Heart right ventricle (tissue), 16 donors: ENCODE results near the gene ZAP70. TPM values are rescaled to one million over a fixed set of nuclear protein-coding genes. Genes with fewer than 3 reads are reported as not detected.

Experiments used
- ATAC-seq, 8 donors: fragments of 200-7000 bp; cut with Tn5 transposase; one replicate each; pipeline ENCODE4 v1.9.1; 2020; ENCODE audit warnings: mild to moderate bottlenecking in 8 of 8, moderate library complexity in 8 of 8, moderate number of reproducible peaks in 1 of 8
- DNase-seq, 2 donors: peaks; one replicate each; pipeline ENCODE4 v3.0.0-alpha.2; 2020
- H3K27ac ChIP-seq, 10 donors: fragments of 200-600 bp; sonication (generic) in 2 of 10; one replicate each; pipeline versions ENCODE4 v1.5.0 to v1.8.0; 2020 to 2022; ENCODE audit warnings: mild to moderate bottlenecking in 3 of 10
- H3K27me3 ChIP-seq, 7 donors: fragments of 200-600 bp; one replicate each; pipeline ENCODE4 v1.8.0; 2021 to 2022; ENCODE audit warnings: mild to moderate bottlenecking in 2 of 7
- H3K36me3 ChIP-seq, 9 donors: fragments of 200-600 bp; sonication (generic) in 1 of 9; one replicate each; pipeline versions ENCODE4 v1.5.0 to v1.8.0; 2020 to 2022; ENCODE audit warnings: mild to moderate bottlenecking in 2 of 9
- H3K4me1 ChIP-seq, 9 donors: fragments of 200-600 bp; sonication (generic) in 1 of 9; one replicate each; pipeline versions ENCODE4 v1.5.0 to v1.8.0; 2020 to 2022; ENCODE audit warnings: mild to moderate bottlenecking in 4 of 9
- H3K4me3 ChIP-seq, 10 donors: fragments of 200-600 bp; sonication (generic) in 2 of 10; one replicate each; pipeline versions ENCODE4 v1.5.0 to v1.8.0; 2020 to 2022; ENCODE audit warnings: mild to moderate bottlenecking in 7 of 10, moderate library complexity in 2 of 10
- H3K9me3 ChIP-seq, 11 donors: fragments of 200-600 bp in 10 of 11; sonication (generic) in 2 of 11; one replicate each; pipeline versions ENCODE4 v1.5.0 to v1.8.0; 2013 to 2022; ENCODE audit warnings: mild to moderate bottlenecking in 2 of 11, control low read depth in 1 of 11, moderate library complexity in 1 of 11
- WGBS, 2 donors: extraction: QIAGEN DNeasy Blood & Tissue Kit; methylation state at CpG; one replicate each; pipeline ENCODE4 v1.1.7; 2013; ENCODE audit warnings: inconsistent platforms in 1 of 2; 5-methylcytosine and 5-hydroxymethylcytosine counted together
- intact Hi-C, 10 donors: fragments of 100-400 bp; cut with DNase I; formaldehyde crosslinking; loops; one replicate each; pipeline versions ENCODE4 v1.11.1 to v1.14.2; 2022
- polyA plus RNA-seq, 2 donors: library from polyadenylated mRNA; stranded (reverse); fragments of 200-250 nt; gene quantifications; one replicate each; pipeline ENCODE4 v1.2.3, GENCODE V29; 2013
- total RNA-seq, 10 donors: library from RNA; stranded (reverse); fragmentation: NEBNext Ultra II Directional in 3 of 10; extraction: Animal tissue kit (Norgen Biotek cat#: 25700) in 3 of 10; gene quantifications; one replicate each; pipeline versions ENCODE4 v1.2.1 to v1.2.4, GENCODE V29; 2021 to 2023
- TF ChIP-seq, protein P1 (sequence below), 9 donors: fragments of 200-600 bp; sonication (generic) in 2 of 9; IDR thresholded peaks; one replicate each; pipeline versions ENCODE4 v1.5.0 to v1.8.0; 2021 to 2022; ENCODE audit warnings: antibody characterized with exemption in 9 of 9, mild to moderate bottlenecking in 5 of 9, moderate library complexity in 1 of 9
- donor health status: Arrhythmogenic right ventricular cardiomyopathy.
- donor health status: ischemic (EF 13 %, LVEDD 7.1; RV severe dilation, severe dysfunction).
- donor health status: healthy with polysubstance abuse.
- donor health status: DM: no; HTN: yes; CAD: no.
- donor health status: DM: no; HTN: no; CAD: no.
- donor health status: ischemic (EF 25% LVEDD 6.9; RV normal size, moderate dysfunction).
- donor health status: ischemic (EF 25% LVEDD 5.7; RV mildly dilated, moderate dysfunction).
- donor health status: healthy.
- donor health status: DM: yes; HTN: yes; CAD: no.
- donor health status: Ischemic cardiomyopathy.
- donor health status: ischemic (EF 35%, LVEDD 5.7; RV mildly dilated, moderate dysfunction).
- donor health status: nonischemic (EF 11% LVEDD 7.7; RV severe dilation, severe dysfunction).
- donor health status: DM: yes; HTN: yes; CAD: no.
- donor health status: PGD.
- donor health status: ischemic (EF 29% LVEDD 5.4; RV normal size, mild dysfunction).
- donor health status: nonischemic (EF 23%, LVEDD 6.1; RV moderate dilation, normal function).

ZAP70 gene
- total and polyA plus RNA-seq, 12 donors = 0.42 to 8.7 (median 0.67) TPM

DNA sequence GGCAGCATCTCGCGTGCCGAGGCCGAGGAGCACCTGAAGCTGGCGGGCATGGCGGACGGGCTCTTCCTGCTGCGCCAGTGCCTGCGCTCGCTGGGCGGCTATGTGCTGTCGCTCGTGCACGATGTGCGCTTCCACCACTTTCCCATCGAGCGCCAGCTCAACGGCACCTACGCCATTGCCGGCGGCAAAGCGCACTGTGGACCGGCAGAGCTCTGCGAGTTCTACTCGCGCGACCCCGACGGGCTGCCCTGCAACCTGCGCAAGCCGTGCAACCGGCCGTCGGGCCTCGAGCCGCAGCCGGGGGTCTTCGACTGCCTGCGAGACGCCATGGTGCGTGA, 10.7 kb downstream of the ZAP70 start:
- WGBS, 2 donors = 54 to 67% methylated on average over 41 of the region's 41 CpGs

GRCh38 chr2:97724501-97724900, 11.1 kb downstream of the ZAP70 start:
- ATAC-seq = no peak

More for the DNA sequence above, 10.7 kb downstream of the ZAP70 start:
- Histone ChIP-seq H3K27me3 (no peaks in the 10 kb centered on the region), H3K9me3 (peaks cover 0 to 7% (median 0%) of the 10 kb centered on the region in 11 donors), H3K4me1 (peaks cover 12 to 41% (median 31%) of the 10 kb centered on the region in 9 donors), H3K36me3 (no peaks in the 10 kb centered on the region), H3K27ac (no peak overlapping the region), H3K4me3 (no peak overlapping the region)
- ATAC-seq = no peak
- intact Hi-C loops = no loop called here
- no peak for DNase-seq
- TF ChIP-seq, protein P1, sequence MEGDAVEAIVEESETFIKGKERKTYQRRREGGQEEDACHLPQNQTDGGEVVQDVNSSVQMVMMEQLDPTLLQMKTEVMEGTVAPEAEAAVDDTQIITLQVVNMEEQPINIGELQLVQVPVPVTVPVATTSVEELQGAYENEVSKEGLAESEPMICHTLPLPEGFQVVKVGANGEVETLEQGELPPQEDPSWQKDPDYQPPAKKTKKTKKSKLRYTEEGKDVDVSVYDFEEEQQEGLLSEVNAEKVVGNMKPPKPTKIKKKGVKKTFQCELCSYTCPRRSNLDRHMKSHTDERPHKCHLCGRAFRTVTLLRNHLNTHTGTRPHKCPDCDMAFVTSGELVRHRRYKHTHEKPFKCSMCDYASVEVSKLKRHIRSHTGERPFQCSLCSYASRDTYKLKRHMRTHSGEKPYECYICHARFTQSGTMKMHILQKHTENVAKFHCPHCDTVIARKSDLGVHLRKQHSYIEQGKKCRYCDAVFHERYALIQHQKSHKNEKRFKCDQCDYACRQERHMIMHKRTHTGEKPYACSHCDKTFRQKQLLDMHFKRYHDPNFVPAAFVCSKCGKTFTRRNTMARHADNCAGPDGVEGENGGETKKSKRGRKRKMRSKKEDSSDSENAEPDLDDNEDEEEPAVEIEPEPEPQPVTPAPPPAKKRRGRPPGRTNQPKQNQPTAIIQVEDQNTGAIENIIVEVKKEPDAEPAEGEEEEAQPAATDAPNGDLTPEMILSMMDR (IDR thresholded peaks at IDR 0.05) = no peak

GRCh38 chr2:97724946-97725688, 11.7 kb downstream of the ZAP70 start:
- Histone ChIP-seq H3K9me3 (peaks cover 0 to 14% (median 4%) of the 10 kb centered on the region in 11 donors), H3K27ac (peak overlapping the region in 8 of 10 donors; percentile 5 to 85 (median 68)), H3K27me3 (no peaks in the 10 kb centered on the region), H3K4me1 (peaks cover 12 to 41% (median 31%) of the 10 kb centered on the region in 9 donors), H3K36me3 (peaks cover 0 to under 1% (median 0%) of the 10 kb centered on the region in 9 donors), H3K4me3 (no peak overlapping the region)
- no peak for ATAC-seq
- no peak for DNase-seq
- TF ChIP-seq, protein P1 (IDR thresholded peaks at IDR 0.05) = no peak
- intact Hi-C loops = no loop called here
- 94 to 96% methylated on average over 31 of the region's 31 CpGs for WGBS, 2 donors

More at GRCh38 chr2:97724501-97724900, 11.1 kb downstream of the ZAP70 start:
- Histone ChIP-seq H3K27ac (no peak overlapping the region), H3K9me3 (peaks cover 0 to 8% (median 0%) of the 10 kb centered on the region in 11 donors), H3K4me1 (peaks cover 12 to 41% (median 31%) of the 10 kb centered on the region in 9 donors), H3K4me3 (no peak overlapping the region), H3K36me3 (no peaks in the 10 kb centered on the region), H3K27me3 (no peaks in the 10 kb centered on the region)
- intact Hi-C loops = no loop called here
- WGBS, 2 donors = 81 to 84% methylated on average over 17 of the region's 17 CpGs
- TF ChIP-seq, protein P1 (IDR thresholded peaks at IDR 0.05) = no peak
- DNase-seq = no peak

- Histone ChIP-seq H3K9me3 (peaks cover 0 to 21% (median 8%) of the 10 kb centered on the region in 11 donors), H3K27ac (peak overlapping the region; percentile 6 to 85 (median 64)), H3K4me3 (no peak overlapping the region), H3K27me3 (no peaks in the 10 kb centered on the region), H3K36me3 (peaks cover 0 to 4% (median 0%) of the 10 kb centered on the region in 9 donors), H3K4me1 (peaks cover 12 to 41% (median 31%) of the 10 kb centered on the region in 9 donors)
- ATAC-seq (peak; percentile 29 to 89 (median 80)), DNase-seq (peak in 1 of 2 donors; percentile 75)
- intact Hi-C loops = no loop called here
- TF ChIP-seq, protein P1 (IDR thresholded peaks at IDR 0.05) = no peak
- 34 to 36% methylated on average over 4 of the region's 4 CpGs for WGBS, 2 donors
Observed at GRCh38 chr2:97726261-97727064, 13.1 kb downstream of the ZAP70 start.
